ENCODE data around the gene ATP11B. TPM values are rescaled to one million over a fixed set of nuclear protein-coding genes. Genes with fewer than 3 reads are reported as not detected.
A peak's percentile ranks its signal among the peaks of the same experiment; 100 is the strongest.

Gene ATP11B
- total and polyA plus RNA-seq, 2 of the 8 experiments (the other 6 are each of a cell fraction or from before 2014, with no cell fraction given) = 5.1 to 26.5 TPM

GRCh38 chr3:182921665-182922355 is 128.5 kb downstream of the ATP11B start:
- TF ChIP-seq SP1 (IDR thresholded peaks at IDR 0.05; ENCODE audit: low read depth, low read length) (no peak), CBX5 (IDR thresholded peaks at IDR 0.05; ENCODE audit: low read depth, low read length) (no peak), CEBPB (IDR thresholded peaks at IDR 0.05; ENCODE audit: low read depth, low read length) (peak; percentile 40; the same call in 1 of the 2 replicates)
- TF ChIP-seq, protein P1, sequence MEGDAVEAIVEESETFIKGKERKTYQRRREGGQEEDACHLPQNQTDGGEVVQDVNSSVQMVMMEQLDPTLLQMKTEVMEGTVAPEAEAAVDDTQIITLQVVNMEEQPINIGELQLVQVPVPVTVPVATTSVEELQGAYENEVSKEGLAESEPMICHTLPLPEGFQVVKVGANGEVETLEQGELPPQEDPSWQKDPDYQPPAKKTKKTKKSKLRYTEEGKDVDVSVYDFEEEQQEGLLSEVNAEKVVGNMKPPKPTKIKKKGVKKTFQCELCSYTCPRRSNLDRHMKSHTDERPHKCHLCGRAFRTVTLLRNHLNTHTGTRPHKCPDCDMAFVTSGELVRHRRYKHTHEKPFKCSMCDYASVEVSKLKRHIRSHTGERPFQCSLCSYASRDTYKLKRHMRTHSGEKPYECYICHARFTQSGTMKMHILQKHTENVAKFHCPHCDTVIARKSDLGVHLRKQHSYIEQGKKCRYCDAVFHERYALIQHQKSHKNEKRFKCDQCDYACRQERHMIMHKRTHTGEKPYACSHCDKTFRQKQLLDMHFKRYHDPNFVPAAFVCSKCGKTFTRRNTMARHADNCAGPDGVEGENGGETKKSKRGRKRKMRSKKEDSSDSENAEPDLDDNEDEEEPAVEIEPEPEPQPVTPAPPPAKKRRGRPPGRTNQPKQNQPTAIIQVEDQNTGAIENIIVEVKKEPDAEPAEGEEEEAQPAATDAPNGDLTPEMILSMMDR (IDR thresholded peaks at IDR 0.05; ENCODE audit: control extremely low read depth in 1 of 3, insufficient read depth in 1 of 3, low read depth in 1 of 3, low read length in 3 of 3) = no peak
- H3K23ac ChIP-seq (ENCODE audit: insufficient read length) = no peak overlapping the region
- CTCF ChIA-PET (ENCODE audit: partially characterized antibody) = interaction anchor here (1.1 to 1.6 kb wide), 2 partner anchors 12 to 25 kb away, joined by 3 to 4 read pairs; no protein-coding TSS in a partner anchor

More at GRCh38 chr3:182921665-182922355, 128.5 kb downstream of the ATP11B start:
- H2BK5ac ChIP-seq (ENCODE audit: low read depth, low read length) = no peak overlapping the region
- no peak overlapping the region for H4K91ac ChIP-seq (replicated peaks; ENCODE audit: insufficient read length, low read length)
- no peaks in the 10 kb centered on the region for H3K36me3 ChIP-seq (ENCODE audit: control insufficient read depth in 2 of 4, insufficient read depth in 4 of 4, low read length in 3 of 4)
- no peak overlapping the region for H2AK5ac ChIP-seq (ENCODE audit: low read depth, low read length)
- no peaks in the 10 kb centered on the region for H3K79me1 ChIP-seq (ENCODE audit: low read depth, low read length)
- WGBS, 2 experiments (ENCODE audit: extremely low coverage in 1 of 2, insufficient coverage in 1 of 2, insufficient read length in 1 of 2, insufficient replicate concordance in 2 of 2, low coverage in 1 of 2, low lambda C conversion rate in 2 of 2, missing lambda C conversion rate in 1 of 2) = 94% methylated on average over 4 of the region's 4 CpGs; no CpG with 5 or more reads in 1 of the 2 experiments
- no peak overlapping the region for H4K5ac ChIP-seq (ENCODE audit: insufficient read length, low read depth, low read length)
- H3K4me1 ChIP-seq (replicated peaks in 1 of 4; ENCODE audit: control insufficient read depth in 3 of 4, insufficient read depth in 4 of 4, low read length in 3 of 4) = peaks cover 0 to 6% (median 3%) of the 10 kb centered on the region in 4 experiments; a peak in 5 of 7 replicates
- H3K56ac ChIP-seq (replicated peaks; ENCODE audit: insufficient read length, low read depth, low read length) = no peak overlapping the region
- H3K79me2 ChIP-seq (ENCODE audit: control insufficient read depth in 1 of 2, insufficient read depth in 2 of 2, low read length in 2 of 2) = no peaks in the 10 kb centered on the region
- POLR2A ChIA-PET (ENCODE audit: partially characterized antibody) = no interaction called here
- no peak overlapping the region for H2BK15ac ChIP-seq (ENCODE audit: low read length)
- H3K27me3 ChIP-seq (replicated peaks in 1 of 4; ENCODE audit: control insufficient read depth in 3 of 4, extremely low read depth in 1 of 4, insufficient read depth in 3 of 4, low read length in 3 of 4) = no peaks in the 10 kb centered on the region
- DNase-seq (ENCODE audit: low read depth in 1 of 2, low spot score in 2 of 2) = no peak
- H3K23me2 ChIP-seq (ENCODE audit: low read depth, low read length) = peaks cover 3% of the 10 kb centered on the region; the same call in 1 of the 2 replicates
- no peak overlapping the region for H3K27ac ChIP-seq (ENCODE audit: low read depth, low read length)
- no peaks in the 10 kb centered on the region for H3K9me3 ChIP-seq (ENCODE audit: insufficient read depth in 2 of 2, low read depth in 1 of 2, low read length in 1 of 2)
- H2BK12ac ChIP-seq (ENCODE audit: low read depth, low read length) = no peak overlapping the region
- no peak overlapping the region for H4K8ac ChIP-seq (ENCODE audit: extremely low read depth, insufficient read depth, low read length)
- no peaks in the 10 kb centered on the region for H4K20me1 ChIP-seq (replicated peaks in 1 of 2; ENCODE audit: control insufficient read depth in 1 of 2, insufficient read depth in 2 of 2, low read length in 2 of 2)
- no peak overlapping the region for H3K18ac ChIP-seq (ENCODE audit: extremely low read depth, low read length)
- H3K4me2 ChIP-seq (ENCODE audit: insufficient read depth in 1 of 2, low read depth in 2 of 2, low read length in 2 of 2) = no peak overlapping the region
- no peak overlapping the region for H2AFZ ChIP-seq (ENCODE audit: low read length)
- H3K14ac ChIP-seq (ENCODE audit: insufficient read length) = no peak overlapping the region
- no peak overlapping the region for H2BK120ac ChIP-seq (replicated peaks; ENCODE audit: low read depth, low read length)
- no peak overlapping the region for H3K4ac ChIP-seq (replicated peaks; ENCODE audit: insufficient read length, low read depth, low read length)
- no peak overlapping the region for H2BK20ac ChIP-seq (ENCODE audit: low read length)
- no peak overlapping the region for H3K9ac ChIP-seq (replicated peaks in 1 of 4; ENCODE audit: extremely low read depth in 1 of 4, low read depth in 3 of 4, low read length in 3 of 4)
- FAIRE-seq = no peak
- H3K4me3 ChIP-seq (ENCODE audit: extremely low read depth in 1 of 4, insufficient read depth in 2 of 4, low read depth in 3 of 4, low read length in 4 of 4) = no peak overlapping the region

All from H1 (cell line).